K562 (cell line): ENCODE data around the gene TASP1.

Experiments used
- CHD2 ChIP-seq: IDR thresholded peaks from 2 replicates; pipeline ENCODE4 v1.6.1; 2011; ENCODE audit warnings: low read depth, low read length
- ERF ChIP-seq: fragments of 450-650 bp; formaldehyde crosslinking; IDR thresholded peaks from 2 replicates; pipeline ENCODE4 v1.4.0; 2020; ENCODE audit warnings: mild to moderate bottlenecking, mixed read lengths
- EZH2 ChIP-seq: IDR thresholded peaks from 2 replicates; pipeline ENCODE4 v1.6.1; 2012; ENCODE audit warnings: low read depth, mild to moderate bottlenecking, inconsistent platforms, low read length, borderline replicate concordance
- HDAC6 ChIP-seq: IDR thresholded peaks from 2 replicates; pipeline ENCODE4 v1.6.1; 2012; ENCODE audit warnings: low read depth, mild to moderate bottlenecking, control low read depth, inconsistent platforms, low read length, moderate library complexity
- POU5F1 ChIP-seq: fragments of 150-350 bp; IDR thresholded peaks from 2 replicates; pipeline ENCODE4 v1.6.1; 2014; ENCODE audit warnings: borderline replicate concordance, low read length, low read depth, mild to moderate bottlenecking; ENCODE audit not compliant: partially characterized antibody
- RAD21 ChIP-seq, 2 experiments: fragments of 250-450 bp in 1 of 2; fragments of 450-650 bp in 1 of 2; sonication (Bioruptor Pico) in 1 of 2; formaldehyde crosslinking in 1 of 2; IDR thresholded peaks in 1 of 2; conservative IDR thresholded peaks in 1 of 2; 2 replicates each; pipeline versions ENCODE4 v1.4.0 to v1.8.0; 2020 to 2022; ENCODE audit warnings: mild to moderate bottlenecking in 2 of 2, moderate library complexity in 1 of 2
- TCF7L2 ChIP-seq: fragments of 150-350 bp; IDR thresholded peaks from 2 replicates; pipeline ENCODE4 v1.6.1; 2016; ENCODE audit warnings: low read depth, mild to moderate bottlenecking, low read length, moderate library complexity
- TEAD4 ChIP-seq, 2 experiments: sonication (generic) in 1 of 2; formaldehyde crosslinking in 1 of 2; IDR thresholded peaks; 2 replicates each; pipeline versions ENCODE4 v1.6.1 to v1.8.0; 2012 to 2022; ENCODE audit warnings: borderline replicate concordance in 1 of 2, inconsistent platforms in 1 of 2, low read length in 1 of 2, mild to moderate bottlenecking in 1 of 2, missing genetic modification reagents in 1 of 2
- ZNF311 ChIP-seq: fragments of 250-450 bp; sonication (Bioruptor Pico); IDR thresholded peaks from 2 replicates; pipeline ENCODE4 v1.4.0; 2020; ENCODE audit warnings: mild to moderate bottlenecking, moderate library complexity
- ZNF584 ChIP-seq: fragments of 200-800 bp; sonication (Bioruptor generic); IDR thresholded peaks from 2 replicates; pipeline ENCODE4 v1.6.1; 2016; ENCODE audit warnings: low read depth, mild to moderate bottlenecking, missing genetic modification characterization, missing compliant biosample characterization
- TF ChIP-seq, protein P1 (sequence below): sonication (generic); formaldehyde crosslinking; IDR thresholded peaks from 2 replicates; pipeline ENCODE4 v1.8.0; 2022; ENCODE audit warnings: missing genetic modification reagents, mild to moderate bottlenecking, borderline replicate concordance
- TF ChIP-seq, protein P2 (sequence below), 3 experiments: IDR thresholded peaks in 2 of 3; conservative IDR thresholded peaks in 1 of 3; 2 replicates each; pipeline ENCODE4 v1.5.1; 2011 to 2012; ENCODE audit warnings: low read length in 3 of 3, mild to moderate bottlenecking in 3 of 3, control low read depth in 2 of 3, improper control_type of control experiment in 1 of 3, inconsistent platforms in 1 of 3, low read depth in 1 of 3, mixed read lengths in 1 of 3, moderate library complexity in 1 of 3; ENCODE audit not compliant: insufficient read depth in 2 of 3

DNA sequence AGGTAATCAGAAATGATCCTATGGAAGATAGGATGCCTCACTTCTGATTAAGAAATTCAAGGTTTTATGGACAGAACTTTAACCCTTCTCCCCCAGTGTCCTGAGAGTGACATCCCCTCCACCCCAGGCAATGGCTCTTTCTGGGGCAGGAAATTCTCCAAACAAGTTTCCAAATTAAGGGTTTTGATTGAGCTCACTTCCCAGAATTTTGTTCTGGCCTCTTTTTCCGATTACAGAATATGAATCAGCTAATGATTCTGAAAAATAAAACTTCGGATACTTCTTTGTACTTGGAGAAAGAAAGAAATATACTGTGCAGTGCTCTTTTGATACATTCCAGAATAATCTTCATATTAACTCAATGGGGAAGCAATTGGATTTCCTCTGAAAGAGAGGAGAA is 32.8 kb upstream of the TASP1 start:
- TF ChIP-seq TCF7L2 = no peak
- no peak for TF ChIP-seq HDAC6
- TF ChIP-seq TEAD4 (IDR thresholded peaks at IDR 0.05; ENCODE audit: low read length) = no peak
- TF ChIP-seq TEAD4 (CRISPR knock-in tag; IDR thresholded peaks at IDR 0.05; ENCODE audit: borderline replicate concordance) = no peak
- TF ChIP-seq CHD2 = no peak
- no peak for TF ChIP-seq ERF (CRISPR knock-in tag)
- TF ChIP-seq ZNF311 (CRISPR knock-in tag) = no peak
- no peak for TF ChIP-seq POU5F1
- TF ChIP-seq, protein P1, sequence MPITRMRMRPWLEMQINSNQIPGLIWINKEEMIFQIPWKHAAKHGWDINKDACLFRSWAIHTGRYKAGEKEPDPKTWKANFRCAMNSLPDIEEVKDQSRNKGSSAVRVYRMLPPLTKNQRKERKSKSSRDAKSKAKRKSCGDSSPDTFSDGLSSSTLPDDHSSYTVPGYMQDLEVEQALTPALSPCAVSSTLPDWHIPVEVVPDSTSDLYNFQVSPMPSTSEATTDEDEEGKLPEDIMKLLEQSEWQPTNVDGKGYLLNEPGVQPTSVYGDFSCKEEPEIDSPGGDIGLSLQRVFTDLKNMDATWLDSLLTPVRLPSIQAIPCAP (CRISPR knock-in tag) = no peak
- TF ChIP-seq, protein P2, sequence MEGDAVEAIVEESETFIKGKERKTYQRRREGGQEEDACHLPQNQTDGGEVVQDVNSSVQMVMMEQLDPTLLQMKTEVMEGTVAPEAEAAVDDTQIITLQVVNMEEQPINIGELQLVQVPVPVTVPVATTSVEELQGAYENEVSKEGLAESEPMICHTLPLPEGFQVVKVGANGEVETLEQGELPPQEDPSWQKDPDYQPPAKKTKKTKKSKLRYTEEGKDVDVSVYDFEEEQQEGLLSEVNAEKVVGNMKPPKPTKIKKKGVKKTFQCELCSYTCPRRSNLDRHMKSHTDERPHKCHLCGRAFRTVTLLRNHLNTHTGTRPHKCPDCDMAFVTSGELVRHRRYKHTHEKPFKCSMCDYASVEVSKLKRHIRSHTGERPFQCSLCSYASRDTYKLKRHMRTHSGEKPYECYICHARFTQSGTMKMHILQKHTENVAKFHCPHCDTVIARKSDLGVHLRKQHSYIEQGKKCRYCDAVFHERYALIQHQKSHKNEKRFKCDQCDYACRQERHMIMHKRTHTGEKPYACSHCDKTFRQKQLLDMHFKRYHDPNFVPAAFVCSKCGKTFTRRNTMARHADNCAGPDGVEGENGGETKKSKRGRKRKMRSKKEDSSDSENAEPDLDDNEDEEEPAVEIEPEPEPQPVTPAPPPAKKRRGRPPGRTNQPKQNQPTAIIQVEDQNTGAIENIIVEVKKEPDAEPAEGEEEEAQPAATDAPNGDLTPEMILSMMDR (IDR thresholded peaks at IDR 0.05 in 2 of 3, conservative IDR thresholded peaks at IDR 0.05 in 1 of 3; ENCODE audit: insufficient read depth in 2 of 3, low read depth in 1 of 3, low read length in 3 of 3) = no peak
- no peak for TF ChIP-seq EZH2
- TF ChIP-seq ZNF584 (CRISPR knock-in tag) = no peak
- no peak for TF ChIP-seq RAD21 (CRISPR knock-in tag; conservative IDR thresholded peaks at IDR 0.05 in 1 of 2, IDR thresholded peaks at IDR 0.05 in 1 of 2)
